Measurements from ENCODE around the gene ZRANB1.
A peak's percentile ranks its signal among the peaks of the same experiment; 100 is the strongest.

Gene ZRANB1

GRCh38 chr10:125008689-125009638, 67.0 kb downstream of the ZRANB1 start:
- no peak for DNase-seq

DNA sequence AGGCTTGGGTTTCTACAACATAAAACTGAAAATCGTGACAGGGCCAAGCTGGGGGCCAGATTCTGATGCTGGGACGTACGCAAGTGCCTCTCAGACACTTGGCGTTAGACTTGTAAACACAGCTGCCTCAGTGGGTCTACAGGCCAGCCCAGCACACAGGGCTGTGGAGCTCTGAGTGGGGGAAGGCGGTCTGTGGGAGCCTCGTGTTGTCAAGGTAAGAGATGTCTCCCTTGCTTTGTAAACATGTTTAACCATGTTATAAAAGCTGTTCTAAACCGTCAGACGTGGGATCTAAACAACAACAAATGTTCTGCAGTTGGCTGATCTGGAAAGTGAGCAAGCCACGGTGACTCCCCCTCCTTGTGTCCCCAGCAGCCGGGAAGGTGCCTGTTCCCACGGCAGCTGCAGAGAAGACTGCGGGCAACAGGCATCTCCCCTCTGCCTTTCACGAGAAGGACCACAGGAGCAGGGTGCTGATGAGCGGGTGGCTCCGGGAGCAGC, 67.8 kb downstream of the ZRANB1 start:
- DNase-seq: no peak

- DNase-seq: no peak
These were observed 68.4 kb downstream of the ZRANB1 start for GRCh38 chr10:125010362-125010761.

GRCh38 chr10:125011171-125011925, 69.4 kb downstream of the ZRANB1 start:
- no peak for DNase-seq

DNA sequence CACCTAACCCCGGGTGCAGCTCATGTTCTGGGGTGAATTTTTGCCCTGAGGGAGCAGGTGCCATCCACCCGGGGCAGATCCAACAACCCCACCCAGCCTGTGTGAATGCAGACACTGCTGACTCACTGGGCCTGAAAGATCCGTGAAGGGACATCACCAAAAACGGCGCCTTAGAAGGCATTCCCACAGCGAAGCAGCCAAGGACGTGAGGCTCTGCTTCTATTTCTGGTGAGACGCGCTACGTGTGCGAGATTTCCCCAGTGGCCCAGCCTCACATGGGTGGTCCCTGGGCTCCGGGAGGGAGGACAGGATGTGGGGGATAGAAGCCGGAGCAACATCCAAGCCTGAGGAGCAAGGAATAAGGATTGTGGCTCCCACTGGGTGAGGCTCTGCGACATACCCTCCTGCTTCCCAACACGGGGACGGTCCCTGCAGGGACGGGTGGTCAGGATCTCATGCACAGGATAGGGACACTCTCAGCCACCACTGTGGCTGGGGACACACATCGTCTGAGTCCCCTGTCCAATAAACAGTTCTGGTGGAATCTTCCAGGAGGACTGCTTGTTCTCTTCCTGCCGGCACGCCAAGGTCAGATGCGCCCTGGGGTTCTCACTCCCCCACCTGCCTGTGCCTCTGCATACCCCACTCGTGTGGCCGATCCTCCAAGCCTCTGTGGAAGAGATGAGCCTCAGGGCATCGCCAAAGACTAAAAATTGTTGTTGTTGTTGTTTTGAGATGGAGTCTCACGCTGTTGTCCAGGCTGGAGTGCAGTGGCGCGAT, 70.2 kb downstream of the ZRANB1 start:
- no peak for DNase-seq

DNA sequence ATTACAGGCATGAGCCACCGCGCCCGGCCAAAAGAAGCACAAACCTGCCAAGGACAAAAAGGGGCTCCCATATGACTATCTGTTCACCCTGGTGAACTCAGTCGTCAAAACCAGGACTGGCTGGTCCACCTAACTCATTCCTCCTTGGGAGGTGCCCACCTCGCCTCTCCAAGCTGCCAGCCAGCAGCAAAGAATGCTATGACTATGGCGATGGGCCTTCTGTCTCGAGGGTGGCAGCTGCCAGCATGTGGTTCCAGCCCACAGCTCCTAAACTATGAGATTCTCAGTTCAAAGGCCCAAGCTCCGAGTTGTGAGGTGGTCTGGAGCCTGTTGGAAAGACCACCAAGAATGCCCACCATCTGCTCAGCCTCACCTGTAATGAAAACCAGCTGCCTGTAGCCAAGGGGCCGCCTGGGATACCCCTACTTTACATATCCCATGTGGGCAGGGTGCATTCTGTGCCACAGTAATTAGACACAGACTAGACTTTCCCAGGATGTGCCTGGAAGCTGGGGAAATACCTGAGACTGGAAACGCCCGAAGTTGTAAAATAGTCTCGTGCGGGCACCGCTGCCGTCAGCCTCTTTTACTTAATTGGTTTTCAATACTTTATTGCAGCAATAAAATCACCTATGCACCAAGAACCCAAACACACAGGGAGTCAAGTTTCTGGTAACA, 71.1 kb downstream of the ZRANB1 start:
- no peak for DNase-seq

- DNase-seq: no peak
These were observed 71.6 kb downstream of the ZRANB1 start for GRCh38 chr10:125013529-125013872.

DNA sequence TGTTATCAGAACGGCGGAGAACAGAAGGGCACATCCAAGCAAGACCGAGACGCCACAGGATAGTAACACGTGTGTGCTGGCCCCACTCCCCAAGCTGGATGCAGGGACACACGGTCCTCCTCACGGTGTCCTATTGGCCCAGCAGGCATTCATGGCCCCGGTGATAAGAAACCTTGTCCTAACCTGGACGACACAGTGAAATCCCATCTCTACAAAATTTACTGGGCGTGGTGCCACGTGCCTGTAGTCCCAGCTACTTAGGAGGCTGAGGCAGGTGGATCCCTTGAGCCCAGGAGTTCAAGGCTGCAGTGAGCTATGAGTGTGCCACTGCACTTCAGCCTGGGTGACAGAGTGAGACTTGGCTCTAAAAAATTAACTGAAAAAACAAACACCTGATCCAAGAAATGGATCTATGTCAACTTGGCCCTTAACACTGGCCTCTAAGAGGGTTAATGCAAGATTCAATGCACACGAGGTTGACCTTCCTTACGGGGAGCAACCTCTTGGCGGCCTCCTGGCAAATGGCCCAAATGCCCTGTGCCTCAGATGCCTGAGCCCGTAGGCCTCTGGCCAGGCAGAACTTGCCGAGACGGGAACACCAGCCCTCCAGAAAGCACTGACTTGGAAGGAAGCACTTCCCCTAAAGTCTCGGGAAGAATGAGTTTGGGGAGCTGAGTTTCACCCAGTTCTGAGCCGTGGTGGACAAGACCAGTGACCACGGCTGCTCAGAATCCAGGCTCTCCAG, 72.3 kb downstream of the ZRANB1 start:
- DNase-seq: no peak

GRCh38 chr10:125014836-125015355, 73.0 kb downstream of the ZRANB1 start:
- no peak for DNase-seq

DNA sequence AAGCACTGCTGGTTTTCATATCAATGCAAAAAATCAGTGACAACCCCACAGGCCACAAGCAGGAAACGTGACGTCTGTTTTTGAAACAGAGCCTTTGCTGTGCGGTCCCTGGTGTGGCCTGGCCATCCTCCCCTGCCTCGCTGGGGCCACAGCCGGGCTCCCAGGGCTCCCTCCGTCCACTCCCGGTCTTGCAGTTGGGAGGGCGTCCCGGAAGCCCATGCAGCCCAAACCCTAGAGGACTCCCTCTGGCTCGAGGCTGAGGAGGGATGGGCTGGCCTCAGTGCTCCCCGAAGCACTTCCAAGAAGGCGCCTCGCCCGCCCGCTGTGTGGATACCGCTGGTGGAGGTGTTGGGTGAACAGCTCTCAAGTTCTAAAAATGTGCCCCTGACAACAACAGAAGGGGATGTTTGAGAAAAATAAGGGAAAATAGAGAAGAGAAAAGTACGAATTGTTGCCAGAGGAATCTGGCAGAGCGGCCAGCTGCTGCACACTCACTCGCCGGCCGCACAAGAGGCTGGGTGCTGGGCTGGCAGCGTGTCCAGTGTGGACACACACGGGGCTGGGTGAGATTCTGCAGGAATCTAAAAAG, 73.5 kb downstream of the ZRANB1 start:
- DNase-seq: no peak

- DNase-seq: no peak
These were observed 74.2 kb downstream of the ZRANB1 start for GRCh38 chr10:125016123-125016522.

GRCh38 chr10:125016611-125017202, 74.8 kb downstream of the ZRANB1 start:
- no peak for DNase-seq

- DNase-seq: no peak
These were observed 75.8 kb downstream of the ZRANB1 start for GRCh38 chr10:125017547-125018298.

DNA sequence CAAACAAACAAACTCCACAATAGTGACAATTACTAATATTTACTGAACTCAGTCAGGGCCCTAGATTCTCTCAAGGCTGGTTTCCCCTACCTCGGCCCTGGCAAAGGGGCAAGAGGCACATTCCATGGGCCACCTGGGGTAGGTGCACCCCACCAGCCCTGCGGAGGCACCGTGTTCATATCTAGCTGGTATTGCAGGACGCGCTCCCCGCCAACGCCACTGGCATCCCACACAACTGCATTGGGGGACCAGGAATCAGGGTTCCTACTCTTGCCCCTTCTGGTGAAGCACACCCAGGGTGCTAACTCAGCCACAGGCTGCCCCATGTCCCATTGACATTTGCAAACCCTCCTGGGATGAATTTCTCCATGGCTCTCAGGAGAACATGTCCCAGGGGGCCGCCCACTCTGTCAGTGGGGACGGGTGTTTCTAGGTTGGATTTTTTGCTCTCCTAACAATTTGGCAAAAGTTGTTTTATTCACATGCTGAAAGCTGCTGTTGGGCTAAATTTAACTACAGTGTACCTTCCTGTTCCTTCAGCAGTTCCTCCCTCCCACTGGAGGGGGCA, 76.7 kb downstream of the ZRANB1 start:
- DNase-seq: peak; percentile 4 to 12

DNA sequence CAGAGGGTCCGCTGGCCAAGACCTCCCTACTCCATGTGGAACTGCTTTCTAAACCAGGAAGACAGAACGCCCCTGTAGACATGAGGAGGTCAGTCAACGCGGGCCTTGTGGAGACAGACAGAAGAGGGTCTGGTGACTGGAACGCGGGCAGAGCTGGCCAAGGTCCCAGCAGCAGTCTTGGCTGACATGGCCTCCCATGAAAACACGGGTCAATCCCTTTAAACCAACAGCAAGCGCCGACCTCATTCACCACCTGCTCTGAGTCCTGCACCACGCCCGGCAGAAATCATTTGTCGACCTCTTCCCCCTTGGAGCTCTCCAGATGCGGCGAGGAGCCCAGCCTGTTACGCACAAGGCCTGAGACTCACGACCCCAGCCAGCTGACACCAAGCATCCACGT, 78.5 kb downstream of the ZRANB1 start:
- DNase-seq: no peak

DNA sequence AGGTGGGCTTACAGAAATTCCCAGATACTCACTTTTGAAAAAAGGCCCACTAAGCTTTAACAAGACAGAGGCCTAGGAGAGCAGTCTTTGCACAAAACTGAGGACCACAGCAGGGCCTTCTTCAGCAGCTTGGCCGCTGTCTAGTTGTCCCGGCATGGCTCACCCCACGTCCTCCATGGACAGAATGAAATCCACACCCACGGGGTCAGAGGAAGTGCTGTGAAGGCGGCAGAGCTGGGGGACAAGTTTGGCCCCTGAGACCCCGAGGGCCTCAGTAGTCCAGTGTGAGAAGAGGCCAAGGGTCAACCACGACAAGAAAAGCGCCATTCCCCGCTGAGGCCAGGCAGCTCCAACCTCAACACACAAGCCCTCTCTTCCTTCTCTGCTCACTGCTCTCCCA, 78.9 kb downstream of the ZRANB1 start:
- DNase-seq: no peak

DNA sequence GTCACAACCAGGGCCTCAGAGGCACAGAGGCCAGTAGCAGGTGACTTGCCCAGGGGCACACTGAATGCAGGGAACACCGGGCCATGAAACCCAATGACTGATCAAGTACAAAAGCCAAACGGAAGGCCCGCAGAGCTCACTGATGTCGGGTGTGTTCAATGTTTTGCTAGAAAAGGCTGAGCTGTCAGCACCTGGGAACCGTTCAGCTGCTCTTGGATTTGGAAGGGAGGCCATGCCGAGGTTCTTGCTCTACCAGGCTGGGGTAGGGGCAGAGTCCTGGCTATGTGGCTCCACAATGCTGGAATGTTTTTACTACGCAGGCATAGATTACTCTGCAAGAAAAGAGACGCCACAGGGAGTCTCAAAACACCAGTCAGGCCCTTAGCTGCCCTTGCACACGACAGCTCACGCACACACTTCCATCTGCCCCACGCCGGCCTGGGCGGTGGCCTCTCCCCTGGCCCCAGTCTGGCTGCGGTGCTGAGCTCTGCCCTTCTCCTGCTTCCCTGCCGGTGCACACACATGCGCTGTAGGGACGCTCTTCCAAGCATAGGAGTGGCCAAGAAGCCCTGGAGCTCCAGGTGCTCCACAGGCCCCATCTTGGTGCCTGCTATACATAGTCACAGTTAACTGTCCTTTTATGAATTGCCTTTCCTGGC, 79.9 kb downstream of the ZRANB1 start:
- DNase-seq: no peak

- no peak for DNase-seq
These were observed 80.7 kb downstream of the ZRANB1 start for GRCh38 chr10:125022671-125023070.

DNA sequence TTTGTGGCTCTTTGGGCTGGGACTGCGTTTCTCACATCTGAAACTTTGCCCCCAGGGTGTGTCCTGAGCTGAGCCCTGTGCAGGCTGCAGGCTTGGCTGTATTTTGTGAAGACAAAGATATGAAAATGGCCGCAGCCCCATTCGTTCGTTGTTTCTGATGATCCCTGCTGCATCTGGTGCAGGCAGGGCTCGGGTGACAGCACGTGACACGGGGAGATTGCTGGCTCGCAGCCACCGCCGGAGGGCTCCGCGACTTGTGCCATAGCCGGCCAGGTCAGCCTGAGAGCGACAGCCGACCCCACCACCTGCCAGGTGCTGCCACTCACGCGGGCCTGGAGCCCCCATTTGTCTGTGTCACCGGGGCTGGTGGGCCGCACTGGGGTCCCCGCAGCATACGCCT, 81.3 kb downstream of the ZRANB1 start:
- no peak for DNase-seq

All from inflammatory macrophage treated with lipopolysaccharide for 1 hour (primary cell).